HG02759 (cell line): ENCODE results near the gene MBOAT7.
"Not testable (repeated sequence)": the region's sequence is repeated elsewhere in the genome, so short reads cannot be mapped to it uniquely, and the experiment has no call there.

Source experiments
- ATAC-seq: cut with Tn5 transposase; IDR thresholded peaks from one replicate; pipeline ENCODE4 v1.9.1; 2021; ENCODE audit warnings: mild to moderate bottlenecking, moderate library complexity; ENCODE audit not compliant: unreplicated experiment

The MBOAT7 gene

DNA sequence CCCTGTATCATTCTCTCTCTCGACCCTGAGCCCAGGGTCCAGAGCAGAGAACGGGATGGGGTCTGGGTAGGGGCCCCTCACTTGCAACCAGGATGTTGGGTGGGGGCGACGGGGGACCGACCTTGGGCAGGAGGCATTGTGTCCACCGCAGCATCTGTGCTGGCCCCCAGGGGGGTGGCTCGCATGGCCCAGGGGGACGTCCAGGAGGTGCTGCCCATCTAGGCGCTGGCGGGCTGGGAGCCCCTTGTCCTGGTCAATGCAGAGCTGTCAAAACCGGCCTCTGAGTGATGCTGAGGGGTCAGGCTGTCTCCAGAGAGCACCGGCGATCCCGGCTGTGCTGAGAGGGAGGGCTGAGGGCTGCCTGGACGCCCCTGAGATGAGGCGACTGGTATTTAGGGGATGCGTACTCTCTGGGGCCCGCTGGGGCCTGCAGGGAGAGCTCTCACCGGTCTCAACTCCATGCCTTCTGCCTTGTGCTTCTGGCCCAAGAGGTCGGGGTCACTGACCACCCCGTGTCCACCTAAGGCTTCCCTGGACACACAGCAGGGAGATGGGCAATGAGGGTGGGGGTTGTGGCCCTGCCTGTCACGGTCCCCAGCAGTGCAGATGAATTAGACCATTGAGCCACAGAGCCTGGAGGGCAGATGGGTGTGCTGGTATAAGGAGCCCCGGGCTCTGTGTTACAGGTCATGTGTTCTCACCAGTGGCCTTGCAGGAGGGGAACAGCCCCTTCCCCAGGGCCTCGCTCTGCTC lies 19.9 kb upstream of the MBOAT7 start:
- no peak for ATAC-seq

GRCh38 chr19:54208784-54209057 lies 19.3 kb upstream of the MBOAT7 start:
- no peak for ATAC-seq

GRCh38 chr19:54207983-54208783 lies 18.8 kb upstream of the MBOAT7 start:
- peak; percentile 41 for ATAC-seq

DNA sequence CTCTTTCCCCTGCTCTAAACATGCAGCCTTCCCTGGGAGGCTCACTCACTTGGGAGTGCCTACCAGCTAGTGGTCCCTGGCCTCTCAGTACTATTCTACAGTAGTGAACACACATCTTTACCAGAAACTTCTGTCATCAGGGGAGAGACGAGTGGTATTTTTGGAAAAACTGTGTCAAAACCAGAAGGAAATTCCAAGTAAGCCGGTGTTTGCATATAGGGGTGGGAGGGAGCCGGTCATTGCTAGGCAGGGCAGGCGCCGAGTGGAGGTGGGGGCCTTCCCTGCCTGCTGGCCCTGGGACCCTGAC lies 18.2 kb upstream of the MBOAT7 start:
- no peak for ATAC-seq

- ATAC-seq, result not testable (repeated sequence)
These were observed 17.8 kb upstream of the MBOAT7 start for GRCh38 chr19:54207193-54207592.

DNA sequence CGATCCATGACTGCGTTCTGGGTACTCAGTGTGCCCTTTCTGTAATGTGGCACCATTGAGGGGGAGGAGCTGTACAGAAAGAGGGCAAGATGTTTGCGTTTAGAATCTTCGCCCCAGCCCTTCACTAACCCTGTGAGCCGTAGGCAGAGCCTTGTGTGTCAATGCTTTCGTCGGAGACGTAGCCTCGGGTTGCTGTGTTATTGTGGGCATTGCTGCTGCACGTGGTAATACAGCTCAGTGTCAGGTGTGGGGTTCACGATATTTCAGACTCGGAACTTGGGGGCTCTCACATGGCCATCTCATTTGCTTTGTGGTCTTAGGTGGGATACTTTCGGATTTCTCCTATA lies 17.4 kb upstream of the MBOAT7 start:
- ATAC-seq, result no peak

- ATAC-seq, result no peak
These were observed 16.9 kb upstream of the MBOAT7 start for GRCh38 chr19:54206030-54206830.

GRCh38 chr19:54204767-54205468 lies 15.5 kb upstream of the MBOAT7 start:
- no peak for ATAC-seq

GRCh38 chr19:54203151-54203611 lies 13.8 kb upstream of the MBOAT7 start:
- no peak for ATAC-seq

DNA sequence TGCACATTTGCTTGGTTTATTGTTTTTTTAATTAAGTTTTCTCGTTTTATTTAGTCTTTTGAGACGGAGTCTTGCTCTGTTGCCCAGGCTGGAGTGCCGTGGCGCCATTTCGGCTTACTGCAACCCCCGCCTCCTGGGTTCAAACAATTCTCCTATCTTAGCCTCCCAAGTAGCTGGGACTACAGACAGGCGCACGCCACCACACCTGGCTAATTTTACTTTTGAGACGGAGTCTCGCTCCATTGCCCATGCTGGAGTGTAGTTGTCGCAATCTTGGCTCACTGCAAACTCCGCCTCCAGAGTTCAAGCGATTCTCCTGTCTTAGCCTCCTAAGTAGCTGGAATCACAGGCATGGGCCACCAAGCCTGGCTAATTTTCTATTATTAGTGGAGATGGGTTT lies 12.6 kb upstream of the MBOAT7 start:
- ATAC-seq, result no peak

DNA sequence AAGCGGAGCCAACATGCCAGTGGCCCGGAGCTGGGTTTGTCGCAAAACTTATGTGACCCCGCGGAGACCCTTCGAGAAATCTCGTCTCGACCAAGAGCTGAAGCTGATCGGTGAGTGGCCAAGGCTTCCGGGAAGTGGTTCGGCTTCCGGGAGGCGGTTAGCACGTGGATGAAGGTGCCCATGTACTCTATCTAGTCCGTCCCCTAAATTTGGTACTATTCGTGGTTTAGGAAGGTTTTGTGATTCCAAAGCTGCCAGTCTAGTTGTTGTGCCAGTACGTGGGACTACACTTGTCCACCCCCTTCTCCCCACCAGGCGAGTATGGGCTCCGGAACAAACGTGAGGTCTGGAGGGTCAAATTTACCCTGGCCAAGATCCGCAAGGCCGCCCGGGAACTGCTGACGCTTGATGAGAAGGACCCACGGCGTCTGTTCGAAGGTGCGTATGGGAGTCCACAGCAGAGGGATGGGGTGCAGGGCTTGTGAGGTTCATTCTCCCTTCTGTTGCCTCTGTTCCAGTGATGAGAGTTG lies 11.9 kb upstream of the MBOAT7 start:
- no peak for ATAC-seq

GRCh38 chr19:54199401-54199800 lies 10.0 kb upstream of the MBOAT7 start:
- no peak for ATAC-seq

DNA sequence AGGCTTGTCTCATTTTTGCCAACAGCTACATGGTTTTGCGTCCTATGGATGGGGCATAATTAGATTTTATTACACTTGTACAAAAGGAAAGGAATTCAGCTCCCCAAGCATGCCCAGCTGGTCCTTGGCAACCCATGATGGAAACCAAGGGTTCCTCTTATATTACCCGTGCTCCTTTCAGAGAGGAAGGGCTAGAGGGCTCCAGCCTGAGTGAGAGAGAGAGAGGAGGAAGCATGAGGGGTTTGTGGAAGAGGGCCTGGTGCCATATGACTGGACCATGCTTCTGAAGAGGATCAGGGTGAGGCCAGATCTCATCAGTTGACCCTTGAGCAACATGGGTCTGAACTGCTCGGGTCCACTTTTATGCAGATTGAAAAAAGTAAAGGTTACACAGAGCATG lies 7.7 kb upstream of the MBOAT7 start:
- no peak for ATAC-seq

GRCh38 chr19:54196536-54196935 lies 7.2 kb upstream of the MBOAT7 start:
- no peak for ATAC-seq

GRCh38 chr19:54194463-54194862 lies 5.1 kb upstream of the MBOAT7 start:
- ATAC-seq, result not testable (repeated sequence)

GRCh38 chr19:54193011-54193410 lies 3.6 kb upstream of the MBOAT7 start:
- no peak for ATAC-seq

DNA sequence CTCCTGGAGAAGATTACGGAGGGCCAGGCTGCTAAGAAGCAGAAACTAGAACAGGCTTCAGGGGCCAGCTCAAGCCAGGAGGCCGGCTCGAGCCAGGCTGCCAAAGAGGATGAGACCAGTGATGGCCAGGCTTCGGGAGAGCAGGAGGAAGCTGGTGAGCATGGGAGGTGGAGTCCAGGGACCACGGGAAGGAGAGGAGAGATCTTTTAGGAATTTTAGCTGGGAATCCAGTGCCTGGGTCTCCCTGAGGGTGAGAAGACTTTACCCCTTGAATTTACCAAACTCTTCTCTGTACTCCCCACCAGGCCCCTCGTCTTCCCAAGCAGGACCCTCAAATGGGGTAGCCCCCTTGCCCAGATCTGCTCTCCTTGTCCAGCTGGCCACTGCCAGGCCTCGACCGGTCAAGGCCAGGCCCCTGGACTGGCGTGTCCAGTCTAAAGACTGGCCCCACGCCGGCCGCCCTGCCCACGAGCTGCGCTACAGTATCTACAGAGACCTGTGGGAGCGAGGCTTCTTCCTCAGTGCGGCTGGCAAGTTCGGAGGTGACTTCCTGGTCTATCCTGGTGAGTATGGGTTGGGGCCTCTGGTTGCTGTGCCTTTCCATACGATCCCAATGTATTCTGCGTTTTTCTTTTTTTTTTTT lies 2.6 kb upstream of the MBOAT7 start:
- ATAC-seq, result no peak

- peak; percentile 30 for ATAC-seq
These were observed 1.8 kb upstream of the MBOAT7 start, which contains the start of gene TSEN34 for GRCh38 chr19:54191011-54191810. Gene TSEN34 (plus strand): TSS chr19:54191308. CDS start chr19:54191365, 57 bp downstream.

- ATAC-seq, result peak; percentile 48
These were observed 1.2 kb upstream of the MBOAT7 start for GRCh38 chr19:54190503-54191010.
